Measurements from ENCODE around the gene RPS29.

GRCh38 chr14:49622022-49622607 lies 35.9 kb upstream of the RPS29 start:
- TF ChIP-seq EZH2phosphoT487 (IDR thresholded peaks at IDR 0.05), result no peak
- no peak for TF ChIP-seq CTCF (IDR thresholded peaks at IDR 0.05)
- TF ChIP-seq EZH2 (IDR thresholded peaks at IDR 0.05), result no peak

Measured in neural progenitor cell (in vitro differentiated cells).